Sciatic nerve (tissue), 2 donors: ENCODE results near the gene CCDC88C. TPM values are rescaled to one million over a fixed set of nuclear protein-coding genes. Genes with fewer than 3 reads are reported as not detected.
A peak's percentile ranks its signal among the peaks of the same experiment; 100 is the strongest.

Source experiments
- ATAC-seq: fragments of 200-7000 bp; cut with Tn5 transposase; one replicate; pipeline ENCODE4 v1.9.1; 2020; ENCODE audit warnings: mild to moderate bottlenecking, moderate library complexity
- DNase-seq: peaks from one replicate; pipeline ENCODE4 v3.0.0-alpha.2; 2020; ENCODE audit warnings: low spot score
- intact Hi-C: fragments of 100-400 bp; cut with DNase I; formaldehyde crosslinking; loops from one replicate; pipeline ENCODE4 v1.14.2; 2022
- total RNA-seq: library from RNA; stranded (reverse); fragmentation: NEBNext Ultra II Directional; extraction: Animal tissue kit (Norgen Biotek cat#: 25700); gene quantifications from one replicate; pipeline ENCODE4 v1.2.1, GENCODE V29; 2021
- donor health status: DM: no; HTN: no; CAD: no.
- donor health status: DM: no; HTN: no; CAD: no.

Gene CCDC88C
- total RNA-seq, 1 donor from 2014 or later, result 16.2 TPM

DNA sequence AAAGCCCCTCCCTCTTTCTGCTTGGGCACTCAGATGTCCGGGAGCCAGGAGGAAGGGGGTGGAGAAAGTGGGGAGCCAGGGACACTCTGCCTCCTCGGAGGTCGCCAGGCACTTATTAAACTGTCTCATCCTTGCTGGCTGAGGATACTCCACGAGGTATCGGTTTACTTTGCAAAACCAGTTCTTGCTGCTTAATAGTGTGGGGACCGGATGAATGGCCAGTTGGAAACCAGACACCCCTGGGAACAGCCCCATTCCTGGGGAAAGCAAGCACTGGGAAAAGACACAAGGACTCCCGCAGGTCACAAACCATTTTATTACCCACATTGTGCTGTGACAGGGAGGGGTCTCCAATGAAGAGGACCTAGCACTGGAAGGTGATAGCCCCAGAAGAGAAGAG lies 34.2 kb downstream of the CCDC88C start:
- DNase-seq (no peak), ATAC-seq (no peak)
- intact Hi-C loops, result no loop called here

DNA sequence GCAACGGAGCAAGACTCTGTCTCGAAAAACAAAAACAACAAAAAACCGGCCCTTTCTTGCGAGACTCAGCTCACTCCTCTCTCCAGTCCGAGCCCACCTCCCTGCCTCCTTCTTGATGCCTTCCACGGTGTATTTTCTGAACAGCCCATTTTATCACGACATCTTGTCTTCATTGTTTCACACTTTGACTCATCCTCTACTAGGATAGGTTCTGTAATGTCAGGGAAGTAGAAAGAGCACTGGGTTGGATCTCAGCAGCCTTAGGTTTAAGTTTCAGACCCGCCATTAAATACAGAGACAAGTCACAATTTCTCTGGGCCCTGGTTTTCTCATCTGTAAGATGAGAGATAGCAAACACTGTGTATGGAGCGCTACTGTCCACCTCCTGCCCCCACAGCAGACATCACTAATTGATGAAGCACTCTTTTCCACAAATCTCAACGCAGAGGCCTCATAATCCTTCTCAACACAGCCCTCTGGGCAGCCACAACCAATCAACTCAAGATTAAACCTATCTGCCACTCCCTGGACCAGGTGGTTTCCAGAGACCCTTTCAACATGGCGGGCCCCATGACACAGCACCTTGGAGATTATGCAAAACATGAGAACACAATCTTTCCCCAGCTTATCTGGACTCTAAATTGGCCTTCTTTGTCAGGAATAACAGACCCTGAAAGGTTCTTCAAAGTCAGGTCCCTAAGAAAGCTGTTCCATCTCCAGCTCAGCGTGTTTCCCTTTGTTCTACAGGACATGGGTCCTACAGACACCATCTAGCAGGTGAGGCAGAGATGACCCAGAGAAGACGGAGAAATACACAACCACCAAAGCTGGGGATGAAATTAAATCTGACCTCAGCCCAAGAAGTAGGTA lies 35.6 kb downstream of the CCDC88C start:
- intact Hi-C loops, result no loop called here
- ATAC-seq (no peak), DNase-seq (no peak)

DNA sequence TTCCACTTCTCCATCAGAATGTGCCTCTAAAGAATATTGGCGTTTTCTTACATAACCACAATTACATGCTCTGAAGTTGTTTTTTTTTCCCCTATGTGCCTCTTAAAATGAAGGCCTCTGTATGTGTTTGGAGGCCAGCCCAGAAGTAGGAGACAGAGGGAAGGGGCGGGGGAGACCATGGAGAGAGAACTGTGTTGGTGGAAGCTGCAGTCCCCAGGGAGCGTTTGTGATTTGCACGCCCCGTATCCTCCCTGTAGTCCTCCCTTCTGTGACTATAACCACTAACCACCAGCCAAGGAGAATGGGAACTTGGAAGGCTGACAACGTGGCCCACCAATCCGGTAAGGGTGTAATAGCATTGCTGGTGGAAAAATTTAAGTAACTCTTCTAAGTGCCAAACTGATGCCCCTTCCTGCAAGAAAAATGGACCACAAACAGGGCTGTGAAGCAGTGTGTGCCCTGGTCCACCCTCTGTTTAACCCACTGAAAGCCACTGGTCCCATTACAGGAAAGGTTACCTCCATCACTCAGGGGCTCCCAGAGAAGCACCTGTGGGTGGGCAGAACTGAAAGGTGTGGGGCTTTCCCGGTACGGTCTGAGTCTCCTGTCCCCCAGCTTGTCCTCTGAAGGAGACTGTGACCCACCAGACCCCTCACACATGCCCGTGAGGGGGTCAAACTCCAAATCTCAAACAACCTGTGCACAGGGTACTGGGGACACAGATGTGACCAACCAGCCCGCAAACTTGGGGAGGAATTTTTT lies 36.8 kb downstream of the CCDC88C start:
- ATAC-seq (no peak), DNase-seq (no peak)
- intact Hi-C loops, result no loop called here

GRCh38 chr14:91380123-91380522 lies 37.5 kb downstream of the CCDC88C start:
- ATAC-seq (no peak), DNase-seq (no peak)
- intact Hi-C loops, result no loop called here

DNA sequence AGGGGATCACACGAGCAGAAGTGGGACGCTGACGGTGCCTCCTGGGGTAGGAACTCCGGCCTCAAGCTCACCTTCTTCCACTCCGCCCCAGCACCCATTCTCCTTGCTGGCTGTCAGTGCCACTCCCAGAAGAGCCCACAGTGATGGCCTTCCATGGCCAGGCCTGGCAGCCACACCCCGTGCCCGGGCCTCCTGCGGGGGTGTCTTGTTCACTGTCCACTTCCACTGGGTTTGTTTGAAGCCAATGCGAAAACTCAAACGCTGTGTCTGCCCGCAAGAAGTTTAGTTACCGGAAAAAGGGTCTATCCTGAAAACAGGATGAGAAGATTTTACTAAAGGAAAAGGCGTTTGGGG lies 38.1 kb downstream of the CCDC88C start:
- ATAC-seq, result no peak
- DNase-seq, result no peak
- intact Hi-C loops, result no loop called here

DNA sequence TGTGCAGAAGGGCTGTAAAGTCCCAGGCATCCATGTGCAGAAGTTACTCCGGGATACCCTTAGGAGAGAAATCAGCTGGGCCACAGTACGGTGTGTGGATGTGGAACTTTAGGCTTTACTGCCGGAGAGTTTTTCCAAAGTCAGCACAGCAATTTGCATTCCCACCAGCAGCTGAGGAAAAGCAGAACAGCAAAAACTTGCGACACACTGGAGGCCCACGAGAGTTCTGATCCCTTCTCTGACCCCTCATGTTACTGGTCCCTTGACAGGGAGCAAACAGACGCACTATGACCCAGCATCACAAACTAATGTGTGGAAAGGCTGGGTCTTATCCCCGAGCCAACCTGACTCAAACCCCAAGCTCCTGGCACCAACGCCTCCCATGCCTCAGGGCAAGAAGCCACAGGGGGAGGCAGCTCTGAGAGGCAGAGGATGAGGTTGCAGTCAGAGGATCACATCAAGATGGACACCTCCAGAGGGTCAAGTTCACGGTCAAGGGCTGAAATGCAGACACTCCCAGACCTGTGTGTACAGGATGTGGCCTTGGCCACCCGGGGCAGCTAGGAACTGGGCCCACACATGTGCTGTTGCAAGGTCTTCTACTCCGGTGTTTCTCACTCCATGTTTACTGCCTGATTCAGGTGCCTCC lies 38.6 kb downstream of the CCDC88C start:
- no peak for DNase-seq
- peak; percentile 27 for ATAC-seq
- intact Hi-C loops, result no loop called here

GRCh38 chr14:91377700-91378652 lies 39.6 kb downstream of the CCDC88C start:
- intact Hi-C loops, result no loop called here
- DNase-seq (no peak), ATAC-seq (peak; percentile 45)

DNA sequence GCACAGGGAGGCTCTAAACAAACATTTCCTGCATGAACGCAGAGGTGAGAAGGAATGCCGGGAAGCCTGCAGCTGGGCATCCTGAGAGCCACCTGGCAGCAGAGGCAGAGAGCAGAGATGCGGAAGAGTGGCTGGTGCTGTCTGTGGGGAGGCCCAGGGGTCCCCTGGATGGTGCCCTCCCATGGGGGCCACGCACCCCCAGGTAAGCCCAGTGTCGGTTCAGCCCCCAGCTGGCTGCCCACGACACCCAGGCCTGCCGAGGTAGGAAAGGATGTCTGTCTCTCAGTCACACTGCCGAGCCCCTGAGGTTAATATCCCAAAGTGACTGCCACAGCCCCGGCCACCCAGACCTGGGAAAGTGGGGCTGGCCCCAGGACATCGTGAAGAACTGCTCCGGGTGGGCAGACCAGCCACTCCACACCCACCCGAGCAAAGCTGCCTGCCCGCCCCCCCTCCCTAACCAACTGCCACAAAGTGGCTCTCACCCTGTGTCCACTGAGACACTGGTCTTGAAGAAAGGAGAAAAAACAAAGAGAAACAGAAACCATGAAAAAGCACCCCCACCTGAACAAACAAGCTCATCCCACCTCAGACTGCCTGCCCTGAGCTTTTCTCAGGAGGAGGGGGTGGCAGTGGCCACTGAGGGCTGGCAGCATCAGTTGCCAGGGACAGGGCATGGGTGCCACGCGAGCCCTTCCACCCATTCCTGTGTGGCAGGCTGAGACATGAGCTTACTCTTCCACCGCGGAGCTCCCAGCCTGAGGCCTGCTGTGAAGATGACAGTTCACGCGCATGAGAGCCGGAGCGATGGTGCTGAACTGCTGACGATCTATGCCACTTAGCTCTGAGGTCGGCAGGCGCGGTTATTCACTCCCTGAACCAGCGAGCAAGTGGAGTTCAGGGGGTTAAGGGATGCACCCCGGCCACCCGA lies 40.8 kb downstream of the CCDC88C start:
- intact Hi-C loops, result no loop called here
- ATAC-seq, result no peak
- no peak for DNase-seq

- no peak for DNase-seq
- intact Hi-C loops, result no loop called here
- no peak for ATAC-seq
Measured at GRCh38 chr14:91375720-91376452, 41.7 kb downstream of the CCDC88C start.

GRCh38 chr14:91374879-91375702 lies 42.5 kb downstream of the CCDC88C start:
- intact Hi-C loops, result no loop called here
- ATAC-seq (no peak), DNase-seq (no peak)

DNA sequence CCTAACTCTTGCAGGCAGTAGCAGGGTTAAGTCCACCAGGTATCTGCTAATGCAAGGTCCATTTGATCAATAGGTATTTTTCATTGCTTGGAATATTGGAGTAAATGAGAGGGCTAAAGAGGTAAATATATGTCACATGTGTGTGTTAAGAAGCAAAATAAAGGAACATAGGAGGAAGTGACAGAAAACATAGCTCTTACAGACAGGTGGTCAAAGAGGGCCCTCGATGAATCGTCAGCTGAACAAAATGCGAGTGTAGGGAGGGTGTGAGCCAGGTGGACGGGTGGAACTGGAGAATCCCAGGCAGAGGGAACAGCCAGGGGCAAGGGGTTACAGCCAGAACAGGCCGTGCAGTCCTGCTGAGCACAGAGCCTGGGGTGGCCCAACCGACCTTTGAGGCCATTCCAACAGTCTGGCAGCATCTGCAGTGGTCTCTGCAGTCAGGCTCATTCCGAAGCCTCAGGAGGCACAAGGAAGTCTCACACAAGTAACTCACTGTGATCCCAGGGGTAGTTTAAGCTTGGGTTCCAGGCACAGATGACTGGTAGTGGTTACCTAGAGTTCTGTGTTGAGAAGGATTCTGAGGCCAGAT lies 43.2 kb downstream of the CCDC88C start:
- DNase-seq (no peak), ATAC-seq (no peak)
- intact Hi-C loops, result no loop called here

DNA sequence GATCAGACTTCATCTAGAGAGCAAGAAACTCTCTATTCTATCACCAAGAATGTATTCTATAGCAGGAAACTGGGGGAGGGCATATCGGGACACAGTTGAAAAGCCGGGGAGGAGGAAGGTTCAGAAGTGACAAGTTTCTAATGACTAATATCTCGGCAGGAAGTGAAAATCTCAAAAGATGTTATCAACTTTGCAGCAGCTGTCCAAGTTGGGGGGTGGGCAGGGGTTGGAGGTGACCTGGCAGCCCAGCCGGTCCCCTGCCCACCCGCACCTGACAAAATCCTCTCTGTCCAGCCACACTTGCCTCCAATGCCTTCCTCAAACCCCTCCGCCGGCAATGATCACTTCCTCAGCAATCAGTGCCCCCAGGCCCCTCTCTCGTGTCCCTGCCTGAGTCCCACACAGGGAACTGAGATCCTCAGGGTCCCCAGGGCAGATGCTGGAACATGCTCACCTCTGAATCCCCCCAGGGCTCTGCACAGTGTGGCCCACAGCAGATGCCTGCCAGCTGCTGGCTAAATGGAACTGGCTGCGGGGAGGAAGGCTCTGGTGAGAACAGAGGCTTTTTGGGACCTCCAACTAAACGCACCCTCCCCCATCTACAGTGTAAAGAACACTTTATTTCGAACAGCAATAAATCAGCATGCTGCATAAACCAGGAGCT lies 43.9 kb downstream of the CCDC88C start:
- ATAC-seq (no peak), DNase-seq (no peak)
- intact Hi-C loops, result no loop called here

- intact Hi-C loops, result no loop called here
- DNase-seq (no peak), ATAC-seq (no peak)
Measured at GRCh38 chr14:91372671-91373495, 44.7 kb downstream of the CCDC88C start.

DNA sequence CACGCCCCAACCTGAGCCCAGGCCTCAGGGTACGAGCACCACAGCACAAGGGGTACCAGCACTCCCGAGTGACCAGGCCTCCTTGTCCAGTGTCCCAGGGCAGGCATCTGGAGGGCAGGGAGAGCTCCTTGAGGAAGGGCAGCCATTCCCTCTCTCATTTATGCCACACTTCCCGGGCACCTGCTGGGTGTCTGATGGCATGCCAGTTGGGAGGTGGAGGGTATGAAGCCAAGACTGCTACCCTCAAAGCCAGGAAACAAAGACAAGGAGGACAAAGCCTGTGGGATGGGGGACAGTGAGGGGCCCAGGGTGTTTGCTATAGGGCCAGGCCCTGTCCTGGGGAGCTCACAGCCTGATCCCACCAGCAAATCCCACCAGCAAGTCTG lies 45.6 kb downstream of the CCDC88C start:
- no peak for DNase-seq
- intact Hi-C loops, result no loop called here

More for the DNA sequence above, 45.6 kb downstream of the CCDC88C start:
- ATAC-seq, result no peak
